HL-60 (cell line): ENCODE measurements around the gene SORCS1.

Source experiments
- POLR2AphosphoS5 ChIP-seq: IDR thresholded peaks from 2 replicates; pipeline ENCODE4 v1.6.1; 2012; ENCODE audit warnings: low read depth
- TF ChIP-seq, protein P1 (sequence below): IDR thresholded peaks from one replicate; pipeline ENCODE4 v1.5.1; 2011; ENCODE audit warnings: low read length, control low read depth, inconsistent platforms; ENCODE audit not compliant: insufficient read depth
- TF ChIP-seq, protein P2 (sequence below): IDR thresholded peaks from 2 replicates; pipeline ENCODE4 v1.6.1; 2012; ENCODE audit warnings: low read depth; ENCODE audit not compliant: insufficient replicate concordance

DNA sequence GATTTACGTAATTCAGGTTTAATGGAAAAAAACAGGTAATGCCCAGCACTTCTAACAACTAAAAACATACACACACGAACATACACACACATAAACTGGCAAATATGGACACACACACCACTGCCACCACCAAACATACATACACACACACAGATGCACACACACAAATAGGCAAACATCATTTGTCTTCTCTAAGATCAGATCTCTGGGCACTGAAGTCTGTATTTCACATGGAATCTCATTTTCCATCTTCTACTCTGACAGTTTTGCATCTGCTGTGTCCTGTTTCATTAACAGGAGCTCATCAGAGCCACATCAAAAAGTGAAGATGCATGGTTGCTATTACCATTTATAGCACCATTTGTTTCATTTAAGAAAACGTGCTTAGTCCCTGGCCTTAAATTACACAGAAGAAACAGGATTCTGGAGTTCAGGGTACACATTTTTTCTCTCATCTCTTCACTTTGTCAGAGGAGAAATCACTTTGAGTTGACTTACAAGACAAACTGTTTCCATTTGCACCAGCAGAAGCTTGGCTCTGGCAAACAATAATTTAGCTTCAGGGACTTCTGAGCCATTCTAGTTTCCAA, 165.3 kb downstream of the SORCS1 start:
- TF ChIP-seq, protein P1, sequence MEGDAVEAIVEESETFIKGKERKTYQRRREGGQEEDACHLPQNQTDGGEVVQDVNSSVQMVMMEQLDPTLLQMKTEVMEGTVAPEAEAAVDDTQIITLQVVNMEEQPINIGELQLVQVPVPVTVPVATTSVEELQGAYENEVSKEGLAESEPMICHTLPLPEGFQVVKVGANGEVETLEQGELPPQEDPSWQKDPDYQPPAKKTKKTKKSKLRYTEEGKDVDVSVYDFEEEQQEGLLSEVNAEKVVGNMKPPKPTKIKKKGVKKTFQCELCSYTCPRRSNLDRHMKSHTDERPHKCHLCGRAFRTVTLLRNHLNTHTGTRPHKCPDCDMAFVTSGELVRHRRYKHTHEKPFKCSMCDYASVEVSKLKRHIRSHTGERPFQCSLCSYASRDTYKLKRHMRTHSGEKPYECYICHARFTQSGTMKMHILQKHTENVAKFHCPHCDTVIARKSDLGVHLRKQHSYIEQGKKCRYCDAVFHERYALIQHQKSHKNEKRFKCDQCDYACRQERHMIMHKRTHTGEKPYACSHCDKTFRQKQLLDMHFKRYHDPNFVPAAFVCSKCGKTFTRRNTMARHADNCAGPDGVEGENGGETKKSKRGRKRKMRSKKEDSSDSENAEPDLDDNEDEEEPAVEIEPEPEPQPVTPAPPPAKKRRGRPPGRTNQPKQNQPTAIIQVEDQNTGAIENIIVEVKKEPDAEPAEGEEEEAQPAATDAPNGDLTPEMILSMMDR, result no peak
- TF ChIP-seq POLR2AphosphoS5, result no peak
- TF ChIP-seq, protein P2, sequence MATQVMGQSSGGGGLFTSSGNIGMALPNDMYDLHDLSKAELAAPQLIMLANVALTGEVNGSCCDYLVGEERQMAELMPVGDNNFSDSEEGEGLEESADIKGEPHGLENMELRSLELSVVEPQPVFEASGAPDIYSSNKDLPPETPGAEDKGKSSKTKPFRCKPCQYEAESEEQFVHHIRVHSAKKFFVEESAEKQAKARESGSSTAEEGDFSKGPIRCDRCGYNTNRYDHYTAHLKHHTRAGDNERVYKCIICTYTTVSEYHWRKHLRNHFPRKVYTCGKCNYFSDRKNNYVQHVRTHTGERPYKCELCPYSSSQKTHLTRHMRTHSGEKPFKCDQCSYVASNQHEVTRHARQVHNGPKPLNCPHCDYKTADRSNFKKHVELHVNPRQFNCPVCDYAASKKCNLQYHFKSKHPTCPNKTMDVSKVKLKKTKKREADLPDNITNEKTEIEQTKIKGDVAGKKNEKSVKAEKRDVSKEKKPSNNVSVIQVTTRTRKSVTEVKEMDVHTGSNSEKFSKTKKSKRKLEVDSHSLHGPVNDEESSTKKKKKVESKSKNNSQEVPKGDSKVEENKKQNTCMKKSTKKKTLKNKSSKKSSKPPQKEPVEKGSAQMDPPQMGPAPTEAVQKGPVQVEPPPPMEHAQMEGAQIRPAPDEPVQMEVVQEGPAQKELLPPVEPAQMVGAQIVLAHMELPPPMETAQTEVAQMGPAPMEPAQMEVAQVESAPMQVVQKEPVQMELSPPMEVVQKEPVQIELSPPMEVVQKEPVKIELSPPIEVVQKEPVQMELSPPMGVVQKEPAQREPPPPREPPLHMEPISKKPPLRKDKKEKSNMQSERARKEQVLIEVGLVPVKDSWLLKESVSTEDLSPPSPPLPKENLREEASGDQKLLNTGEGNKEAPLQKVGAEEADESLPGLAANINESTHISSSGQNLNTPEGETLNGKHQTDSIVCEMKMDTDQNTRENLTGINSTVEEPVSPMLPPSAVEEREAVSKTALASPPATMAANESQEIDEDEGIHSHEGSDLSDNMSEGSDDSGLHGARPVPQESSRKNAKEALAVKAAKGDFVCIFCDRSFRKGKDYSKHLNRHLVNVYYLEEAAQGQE, result no peak
